GM18873 (cell line): ENCODE measurements around the gene PRDM9.
"Not testable (repeated sequence)": the region's sequence is repeated elsewhere in the genome, so short reads cannot be mapped to it uniquely, and the experiment has no call there.

Source experiments
- ATAC-seq: cut with Tn5 transposase; IDR thresholded peaks from one replicate; pipeline ENCODE4 v1.9.1; 2021; ENCODE audit warnings: mild to moderate bottlenecking, moderate library complexity, moderate number of reproducible peaks; ENCODE audit not compliant: unreplicated experiment, low FRiP score

Gene PRDM9

GRCh38 chr5:23526616-23527015, 19.2 kb downstream of the PRDM9 start:
- ATAC-seq = not testable (repeated sequence)

DNA sequence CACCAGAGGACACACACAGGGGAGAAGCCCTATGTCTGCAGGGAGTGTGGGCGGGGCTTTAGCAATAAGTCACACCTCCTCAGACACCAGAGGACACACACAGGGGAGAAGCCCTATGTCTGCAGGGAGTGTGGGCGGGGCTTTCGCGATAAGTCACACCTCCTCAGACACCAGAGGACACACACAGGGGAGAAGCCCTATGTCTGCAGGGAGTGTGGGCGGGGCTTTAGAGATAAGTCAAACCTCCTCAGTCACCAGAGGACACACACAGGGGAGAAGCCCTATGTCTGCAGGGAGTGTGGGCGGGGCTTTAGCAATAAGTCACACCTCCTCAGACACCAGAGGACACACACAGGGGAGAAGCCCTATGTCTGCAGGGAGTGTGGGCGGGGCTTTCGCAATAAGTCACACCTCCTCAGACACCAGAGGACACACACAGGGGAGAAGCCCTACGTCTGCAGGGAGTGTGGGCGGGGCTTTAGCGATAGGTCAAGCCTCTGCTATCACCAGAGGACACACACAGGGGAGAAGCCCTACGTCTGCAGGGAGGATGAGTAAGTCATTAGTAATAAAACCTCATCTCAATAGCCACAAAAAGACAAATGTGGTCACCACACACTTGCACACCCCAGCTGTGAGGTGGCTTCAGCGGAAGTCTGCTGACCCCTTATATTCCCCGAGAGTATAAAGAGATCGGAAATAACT, 20.0 kb downstream of the PRDM9 start:
- ATAC-seq = not testable (repeated sequence)

DNA sequence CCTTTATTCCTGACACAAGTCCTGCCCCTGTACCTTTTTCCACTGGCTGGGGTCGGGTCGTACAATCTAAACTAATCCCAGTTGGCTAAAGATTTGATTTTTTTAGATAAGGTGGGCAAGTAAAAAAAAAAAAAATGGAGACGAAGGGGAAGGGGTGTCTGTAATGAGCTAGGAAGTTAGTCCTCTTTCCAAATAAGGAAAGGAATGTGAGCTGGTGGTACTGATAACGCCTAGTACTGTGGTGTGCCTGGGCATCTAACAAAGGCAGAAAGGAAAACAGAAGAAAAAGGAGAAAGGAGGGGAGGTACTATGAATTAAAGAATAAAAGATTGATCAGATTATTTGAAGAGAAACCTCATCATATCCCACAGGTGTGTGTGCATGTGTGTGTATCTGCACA, 21.3 kb downstream of the PRDM9 start:
- ATAC-seq = no peak

GRCh38 chr5:23530571-23530970, 23.2 kb downstream of the PRDM9 start:
- ATAC-seq = no peak

- ATAC-seq = no peak
Observed at GRCh38 chr5:23571059-23571458, 63.6 kb downstream of the PRDM9 start.
